Measurements from ENCODE around the gene CUX1. TPM values are rescaled to one million over a fixed set of nuclear protein-coding genes. Genes with fewer than 3 reads are reported as not detected.
"Not testable (repeated sequence)": the region's sequence is repeated elsewhere in the genome, so short reads cannot be mapped to it uniquely, and the experiment has no call there.

The CUX1 gene
- polyA plus RNA-seq, 1 donor: 101 TPM

DNA sequence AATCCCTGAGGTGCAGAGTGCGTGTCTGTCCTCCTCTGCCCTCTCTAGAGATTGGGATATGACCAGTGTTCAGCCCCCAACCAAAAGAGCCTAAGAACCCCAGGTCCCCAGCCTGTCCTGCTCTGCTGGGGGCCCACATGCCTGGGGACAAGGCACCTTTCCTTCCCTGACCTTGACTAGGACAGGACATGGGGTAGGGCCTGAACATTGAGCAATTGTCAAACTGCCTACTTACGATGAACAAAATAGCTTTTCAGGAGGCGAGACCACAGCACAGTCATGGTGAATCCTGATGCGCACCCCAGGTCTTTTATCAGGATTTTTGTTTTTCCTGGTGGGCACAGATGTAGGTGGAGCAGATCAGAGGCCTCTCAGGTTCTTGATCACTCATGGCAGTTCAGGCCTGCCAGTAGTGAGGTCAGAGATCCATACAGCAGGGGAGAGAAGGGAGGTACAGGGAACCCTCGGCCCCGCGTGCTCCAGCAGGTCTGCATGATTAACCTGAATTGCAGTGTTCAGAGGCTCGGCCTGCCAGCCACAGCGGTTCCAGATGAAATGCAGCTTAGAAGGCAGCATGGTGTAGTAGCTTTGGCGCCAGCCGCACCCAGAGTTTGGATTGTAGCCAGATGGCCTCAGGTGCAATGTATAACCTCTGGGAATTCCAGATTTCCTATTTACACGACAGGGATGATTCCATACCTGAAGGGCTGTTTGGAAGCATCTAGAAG lies 191.3 kb downstream of the CUX1 start:
- DNase-seq: no peak

- no peak for DNase-seq
Measured at GRCh38 chr7:102009628-102010027, 192.2 kb downstream of the CUX1 start.

GRCh38 chr7:102012112-102012830 lies 194.8 kb downstream of the CUX1 start:
- not testable (repeated sequence) for DNase-seq

DNA sequence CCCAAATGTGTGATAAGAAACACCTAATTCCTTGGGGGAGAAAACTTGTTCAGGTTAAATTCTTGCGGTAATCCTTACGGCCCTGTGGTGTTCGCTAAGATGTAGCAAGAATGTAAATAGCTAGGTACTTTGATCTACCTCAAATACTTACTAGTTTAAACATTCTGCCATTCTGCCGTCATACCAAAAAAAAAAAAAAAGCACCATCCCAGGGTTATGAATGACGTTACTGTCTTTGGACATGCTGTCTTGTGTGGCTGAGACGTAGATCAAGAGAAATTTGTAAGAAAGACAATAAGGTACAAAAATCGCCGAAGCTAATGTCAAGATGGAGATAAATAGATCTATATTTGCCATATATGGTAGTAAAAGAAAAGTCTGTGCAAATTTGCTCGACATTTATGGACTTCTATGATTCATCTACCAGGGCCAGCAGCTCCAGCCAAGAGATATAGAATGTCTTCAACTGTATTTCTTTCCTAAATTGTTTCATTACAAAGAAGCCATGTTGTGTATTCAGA lies 195.6 kb downstream of the CUX1 start:
- DNase-seq: no peak

DNA sequence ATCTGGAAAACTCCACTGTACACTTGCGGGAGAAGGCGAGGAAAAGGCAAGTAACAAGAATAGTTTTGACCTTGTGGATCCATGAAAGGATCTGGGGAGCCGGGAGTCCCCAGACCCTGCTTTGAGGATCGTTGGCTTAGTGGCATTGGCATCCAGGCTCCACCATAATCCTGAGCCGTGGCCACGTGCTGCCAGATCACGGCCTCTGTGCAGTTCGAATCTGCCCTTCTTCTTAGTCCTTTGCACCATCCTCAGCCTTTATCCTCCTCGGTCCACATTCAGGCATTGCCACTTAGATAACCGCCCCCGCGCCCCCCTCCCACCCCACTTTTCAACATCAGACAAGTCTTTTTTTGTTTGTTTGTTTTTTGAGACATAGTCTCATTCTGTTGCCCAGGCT lies 201.4 kb downstream of the CUX1 start:
- no peak for DNase-seq

DNA sequence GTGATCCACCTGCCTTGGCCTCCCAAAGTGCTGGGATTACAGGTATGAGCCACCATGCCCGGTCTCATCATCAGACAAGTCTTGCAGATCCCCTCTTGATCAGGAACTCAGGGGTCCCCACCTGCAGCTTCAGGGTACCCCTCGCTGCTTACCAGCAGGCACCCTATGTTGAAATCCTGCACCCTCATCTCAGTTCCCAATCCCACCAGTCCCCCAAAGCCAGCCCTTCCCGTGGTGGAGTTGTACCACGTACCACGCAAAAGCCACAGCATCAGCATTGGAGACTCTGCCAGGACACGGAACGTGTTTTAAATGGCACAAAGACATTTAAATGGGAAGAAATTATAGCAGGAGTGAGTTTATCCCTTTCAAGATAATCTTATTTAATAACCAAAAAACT lies 202.0 kb downstream of the CUX1 start:
- no peak for DNase-seq

DNA sequence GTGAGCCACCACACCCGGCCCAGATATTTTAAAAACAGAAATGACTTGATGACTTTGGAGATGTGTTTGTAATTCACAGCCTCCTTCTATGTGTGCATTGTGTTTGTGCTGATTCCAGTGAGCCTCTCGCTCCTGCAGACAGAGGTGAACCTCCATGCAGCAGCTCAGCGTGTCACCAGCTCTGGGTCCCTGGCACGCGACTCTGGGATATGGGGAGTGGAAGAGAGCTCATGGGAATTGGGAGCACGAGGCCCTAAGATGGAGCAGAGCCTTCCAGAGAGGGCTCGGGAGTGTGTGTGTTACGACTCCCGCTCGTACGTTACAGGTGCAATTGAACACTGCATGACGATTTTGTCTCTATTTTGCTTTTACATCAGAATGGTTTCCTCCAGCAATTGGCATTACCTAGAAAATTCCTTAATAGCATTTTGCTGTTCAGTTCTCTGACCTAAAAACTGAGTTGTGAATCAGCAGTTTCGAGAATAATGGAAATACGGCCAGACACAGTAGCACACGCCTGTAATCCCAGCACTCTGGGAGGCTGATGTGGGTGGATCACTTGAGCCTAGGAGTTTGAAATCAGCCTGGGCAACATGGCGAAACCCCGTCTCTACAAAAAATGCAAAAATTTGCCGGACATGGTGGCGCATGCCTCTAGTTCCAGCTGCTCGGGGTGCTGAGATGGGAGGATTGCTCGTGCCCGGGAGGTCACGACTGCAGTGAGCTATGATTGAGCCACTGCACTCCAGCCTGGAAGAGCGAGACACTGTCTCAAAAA lies 204.6 kb downstream of the CUX1 start:
- no peak for DNase-seq

DNA sequence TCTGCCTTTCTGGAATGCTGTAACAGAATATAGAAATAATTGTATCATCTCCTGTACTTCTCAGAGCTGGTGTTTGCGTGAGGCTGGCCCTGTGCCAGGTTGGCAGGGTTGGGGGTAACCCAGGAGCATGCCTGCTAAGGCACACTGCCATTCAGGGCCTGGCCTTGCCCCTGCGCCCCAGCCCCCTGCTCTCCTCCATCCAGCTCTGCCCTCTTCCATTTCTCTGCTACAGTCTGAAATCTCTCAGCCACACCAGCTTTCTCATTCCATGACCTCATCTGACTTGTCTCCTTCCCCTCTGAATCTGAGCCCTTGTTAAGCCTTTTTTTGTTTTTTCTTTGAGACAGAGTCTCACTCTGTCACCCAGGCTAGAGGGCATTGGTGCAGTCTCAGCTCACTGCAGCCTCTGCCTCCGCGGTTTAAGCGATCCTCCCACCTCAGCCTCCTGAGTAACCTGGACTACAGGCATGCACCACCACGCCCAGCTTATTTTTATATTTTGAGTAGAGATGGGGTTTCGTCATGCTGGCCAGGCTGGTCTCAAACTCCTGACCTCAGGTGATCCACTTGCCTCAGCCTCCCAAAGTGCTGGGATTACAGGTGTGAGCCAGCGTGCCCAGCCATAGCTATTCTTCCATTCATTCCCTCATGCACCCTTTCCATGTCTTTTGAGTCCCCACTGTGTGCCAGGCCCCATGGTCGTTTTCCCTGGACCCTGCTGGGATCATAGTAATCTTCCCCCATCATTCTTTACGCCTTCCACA lies 206.8 kb downstream of the CUX1 start:
- DNase-seq: no peak

DNA sequence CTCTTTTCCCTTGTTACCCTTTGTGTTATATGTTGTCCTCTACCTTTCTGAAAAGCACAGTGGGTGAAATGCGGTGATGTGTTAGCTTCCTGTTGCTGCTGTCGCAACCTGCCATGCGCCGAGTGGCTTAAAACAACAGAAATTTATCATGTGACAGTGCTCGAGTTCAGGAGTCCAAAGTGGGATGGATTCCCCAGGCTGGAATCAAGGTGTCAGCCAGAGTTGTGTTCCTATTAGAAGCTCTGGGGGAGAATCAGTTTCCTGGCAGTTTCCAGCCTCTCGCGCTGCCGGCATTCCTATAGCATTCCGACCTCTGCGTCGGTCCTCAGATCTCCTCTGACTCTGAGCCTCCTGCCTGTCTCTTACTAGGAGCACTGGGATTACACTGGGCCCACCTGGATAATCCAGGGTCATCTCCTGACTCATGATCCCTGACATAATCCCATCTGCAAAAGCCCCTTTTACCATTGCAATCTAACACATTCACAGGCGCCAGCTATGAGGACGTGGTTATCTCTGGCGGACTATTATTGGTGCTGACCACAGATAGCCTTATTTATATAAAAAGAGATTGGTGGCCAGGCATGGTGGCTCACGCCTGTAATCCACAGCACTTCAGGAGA lies 207.5 kb downstream of the CUX1 start:
- no peak for DNase-seq

GRCh38 chr7:102025777-102026176 lies 208.4 kb downstream of the CUX1 start:
- not testable (repeated sequence) for DNase-seq

DNA sequence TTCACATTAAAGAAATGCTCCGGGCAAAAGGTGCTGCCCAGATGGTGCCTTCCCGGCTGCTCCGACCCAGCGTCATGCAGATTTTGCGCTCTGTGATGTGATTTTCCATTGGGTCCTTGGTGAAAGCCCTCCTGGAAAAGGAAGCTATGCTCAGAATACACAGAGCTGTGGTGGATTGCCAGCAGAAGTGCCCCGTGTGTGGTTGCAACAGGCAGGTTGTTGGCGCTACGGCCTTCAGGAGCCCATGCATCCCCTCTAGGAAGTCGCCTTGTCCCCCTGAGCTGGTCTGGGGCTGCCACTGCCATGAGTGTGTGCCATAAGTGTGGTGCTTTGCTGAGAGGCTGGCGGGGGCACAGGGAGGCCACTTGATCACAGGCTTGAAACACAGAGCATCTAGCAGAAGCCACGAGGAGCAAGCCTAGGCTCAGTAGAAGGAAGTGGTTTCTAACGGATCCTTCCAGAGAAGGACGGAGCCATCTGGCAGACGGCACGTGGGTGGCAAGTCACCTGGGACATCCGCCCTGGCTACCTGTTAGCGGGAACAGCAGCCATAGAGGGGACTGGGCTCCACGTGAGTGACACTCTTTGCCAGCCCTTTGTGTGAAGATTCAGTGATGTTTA lies 210.9 kb downstream of the CUX1 start:
- DNase-seq: no peak

GRCh38 chr7:102029616-102030015 lies 212.2 kb downstream of the CUX1 start:
- DNase-seq: no peak

DNA sequence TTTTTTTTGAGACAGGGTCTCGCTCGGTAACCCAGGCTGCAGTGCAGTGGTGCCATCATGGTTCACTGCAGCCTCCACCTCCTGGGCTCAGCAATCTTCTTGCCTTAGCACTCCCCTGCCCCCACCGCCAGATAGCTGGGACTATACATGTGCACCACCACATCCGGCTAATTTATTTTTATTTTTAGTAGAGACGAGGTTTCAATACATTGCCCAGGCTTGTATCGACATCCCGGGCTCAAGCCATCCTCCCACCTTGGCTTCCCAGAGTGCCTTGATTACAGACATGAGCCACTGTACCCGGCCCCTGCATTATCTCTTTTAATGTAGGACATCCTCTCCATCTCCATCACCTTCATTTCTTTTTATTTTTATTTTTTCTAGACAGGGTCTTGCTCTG lies 213.3 kb downstream of the CUX1 start:
- DNase-seq: no peak

DNA sequence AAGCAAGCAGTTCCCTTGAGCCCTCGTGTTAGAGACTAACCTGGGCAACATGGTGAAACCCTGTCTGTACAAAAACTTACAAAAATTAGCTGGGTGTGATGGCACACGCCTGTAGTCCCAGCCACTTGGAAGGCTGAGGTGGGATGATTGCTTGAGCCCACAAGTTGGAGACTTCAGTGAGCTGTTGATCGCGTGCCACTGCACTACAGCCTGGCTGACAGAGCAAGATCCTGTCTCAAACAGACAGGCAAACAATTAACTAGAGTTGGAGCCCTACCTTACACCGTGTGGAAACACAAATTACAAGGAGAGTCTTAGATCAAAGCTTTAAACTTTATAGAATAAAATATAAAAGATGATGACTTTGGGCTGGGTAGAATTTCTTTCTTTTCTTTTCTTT lies 219.5 kb downstream of the CUX1 start:
- DNase-seq: no peak

GRCh38 chr7:102039706-102040105 lies 222.3 kb downstream of the CUX1 start:
- no peak for DNase-seq

- DNase-seq: no peak
Measured at GRCh38 chr7:102040569-102040968, 223.1 kb downstream of the CUX1 start.

GRCh38 chr7:102042016-102042656 lies 224.7 kb downstream of the CUX1 start:
- DNase-seq: no peak

DNA sequence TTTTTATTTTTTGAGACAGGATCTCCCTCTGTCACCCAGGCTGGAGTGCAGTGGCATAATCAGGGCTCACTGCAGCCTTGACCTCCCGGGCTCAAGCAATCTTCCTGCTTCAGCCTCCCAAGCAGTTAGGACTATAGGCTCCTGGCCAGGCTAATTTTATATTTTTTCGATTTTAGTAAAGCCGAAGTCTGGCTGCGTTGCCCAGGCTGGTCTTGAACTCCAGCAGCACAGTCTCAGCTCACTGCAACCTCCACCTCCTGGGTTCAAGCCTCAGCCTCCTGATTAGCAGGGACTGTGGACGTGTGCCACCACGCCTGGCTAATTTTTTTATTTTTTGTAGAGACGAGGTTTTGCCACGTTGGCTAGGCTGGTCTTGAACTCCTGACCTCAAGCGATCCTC lies 225.4 kb downstream of the CUX1 start:
- not testable (repeated sequence) for DNase-seq

- DNase-seq: no peak
Measured at GRCh38 chr7:102044641-102044983, 227.2 kb downstream of the CUX1 start.

DNA sequence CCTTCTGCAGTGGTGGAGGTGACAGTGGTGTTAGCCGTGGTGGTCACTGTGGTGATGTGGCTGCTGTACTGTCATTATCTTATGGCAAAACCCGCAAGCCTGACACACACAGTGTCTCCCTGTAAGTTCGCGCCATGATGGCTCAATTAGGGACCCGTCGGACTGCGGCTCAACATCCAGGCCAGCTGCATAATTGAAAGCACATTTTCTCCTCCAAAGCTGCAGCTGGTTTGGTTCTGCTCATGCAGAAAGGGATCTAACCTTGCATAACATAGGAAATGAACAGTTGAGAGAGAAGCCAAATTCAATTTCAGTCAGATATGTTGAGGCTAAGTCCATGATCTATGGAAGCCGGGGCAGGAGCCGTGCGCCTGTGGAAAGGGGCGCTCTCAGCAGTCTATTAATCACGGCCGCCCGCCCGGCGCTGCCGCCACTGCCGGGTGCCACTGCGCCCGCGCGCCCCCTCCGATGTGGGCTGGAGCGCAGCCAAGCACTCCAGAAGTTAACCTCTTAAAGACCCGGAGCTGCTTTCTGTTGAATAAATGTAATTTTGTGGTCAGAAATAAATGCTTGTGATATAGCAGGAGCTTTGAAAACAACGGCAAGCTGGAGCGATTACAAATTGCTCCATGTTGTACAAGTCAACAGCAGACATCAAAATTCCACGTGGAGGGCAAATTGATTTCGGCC lies 227.7 kb downstream of the CUX1 start:
- peak; percentile 86 for DNase-seq

All from left kidney (tissue), 2 donors.